Stromal cell of bone marrow (primary cell): ENCODE data around the gene ZNRF2.
"Not testable (repeated sequence)": the region's sequence is repeated elsewhere in the genome, so short reads cannot be mapped to it uniquely, and the experiment has no call there.

Experiments
- DNase-seq: peaks from one replicate; pipeline ENCODE4 v3.0.0-alpha.2; 2012; ENCODE audit warnings: low read depth

ZNRF2 gene

GRCh38 chr7:30263090-30263710 is 21.2 kb upstream of the ZNRF2 start:
- DNase-seq, result no peak

GRCh38 chr7:30264052-30264451 is 20.3 kb upstream of the ZNRF2 start:
- DNase-seq, result no peak

- DNase-seq, result not testable (repeated sequence)
Observed at GRCh38 chr7:30265189-30265588, 19.2 kb upstream of the ZNRF2 start.

- DNase-seq, result no peak
Observed at GRCh38 chr7:30266686-30267085, 17.7 kb upstream of the ZNRF2 start.

GRCh38 chr7:30268586-30268985 is 15.8 kb upstream of the ZNRF2 start:
- DNase-seq, result no peak

GRCh38 chr7:30269490-30269889 is 14.9 kb upstream of the ZNRF2 start:
- no peak for DNase-seq

GRCh38 chr7:30270921-30271320 is 13.5 kb upstream of the ZNRF2 start:
- DNase-seq, result no peak

- DNase-seq, result no peak
Observed at GRCh38 chr7:30272126-30272525, 12.3 kb upstream of the ZNRF2 start.

- DNase-seq, result no peak
Observed at GRCh38 chr7:30273552-30273951, 10.8 kb upstream of the ZNRF2 start.

- DNase-seq, result no peak
Observed at GRCh38 chr7:30274641-30275040, 9.8 kb upstream of the ZNRF2 start.

- no peak for DNase-seq
Observed at GRCh38 chr7:30276203-30276900, 8.0 kb upstream of the ZNRF2 start.

- no peak for DNase-seq
Observed at GRCh38 chr7:30278376-30278775, 6.0 kb upstream of the ZNRF2 start.

GRCh38 chr7:30278849-30279652 is 5.3 kb upstream of the ZNRF2 start:
- no peak for DNase-seq

- no peak for DNase-seq
Observed at GRCh38 chr7:30279653-30279904, 4.8 kb upstream of the ZNRF2 start.

GRCh38 chr7:30280631-30281030 is 3.8 kb upstream of the ZNRF2 start:
- no peak for DNase-seq

- DNase-seq, result no peak
Observed at GRCh38 chr7:30281263-30281662, 3.1 kb upstream of the ZNRF2 start.

GRCh38 chr7:30281791-30282190 is 2.6 kb upstream of the ZNRF2 start:
- no peak for DNase-seq

GRCh38 chr7:30282735-30283134 is 1.7 kb upstream of the ZNRF2 start:
- DNase-seq, result no peak

- DNase-seq, result no peak
Observed at GRCh38 chr7:30285067-30285535, 704 bp downstream of the ZNRF2 start.

- peak; percentile 46 for DNase-seq
Observed at GRCh38 chr7:30285536-30286284, 1.3 kb downstream of the ZNRF2 start.

- DNase-seq, result no peak
Observed at GRCh38 chr7:30286749-30287148, 2.4 kb downstream of the ZNRF2 start.

GRCh38 chr7:30287625-30288024 is 3.2 kb downstream of the ZNRF2 start:
- not testable (repeated sequence) for DNase-seq

- DNase-seq, result not testable (repeated sequence)
Observed at GRCh38 chr7:30289634-30290033, 5.2 kb downstream of the ZNRF2 start.
